ENCODE data around the gene PRB3.

The PRB3 gene

DNA sequence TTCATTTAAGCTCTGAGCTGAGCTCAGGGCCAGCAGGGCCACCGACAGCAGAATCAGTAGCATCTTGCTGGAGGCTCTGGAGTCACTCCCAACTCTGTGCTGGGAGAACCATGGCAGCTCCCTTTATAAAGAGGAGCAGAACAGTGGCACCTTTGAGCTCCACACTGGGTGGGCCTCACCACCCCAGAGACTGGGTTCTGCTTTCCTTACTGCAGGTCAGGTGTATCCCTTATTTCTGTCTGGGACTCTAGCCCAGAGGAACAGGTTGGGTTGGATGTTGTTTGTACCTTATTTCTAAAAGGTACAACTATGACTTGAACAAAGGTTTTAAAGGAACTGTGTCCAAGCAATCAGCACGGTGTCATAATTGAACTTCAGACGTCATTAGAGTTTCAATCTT, at the start of gene PRB3:
Gene PRB3 (minus strand): TSS at position 101 of the 400 bp plus-strand sequence. CDS start 38 bp downstream, at position 63.
- DNase-seq (ENCODE audit: low read depth in 2 of 3, low spot score in 2 of 3) = no peak

DNA sequence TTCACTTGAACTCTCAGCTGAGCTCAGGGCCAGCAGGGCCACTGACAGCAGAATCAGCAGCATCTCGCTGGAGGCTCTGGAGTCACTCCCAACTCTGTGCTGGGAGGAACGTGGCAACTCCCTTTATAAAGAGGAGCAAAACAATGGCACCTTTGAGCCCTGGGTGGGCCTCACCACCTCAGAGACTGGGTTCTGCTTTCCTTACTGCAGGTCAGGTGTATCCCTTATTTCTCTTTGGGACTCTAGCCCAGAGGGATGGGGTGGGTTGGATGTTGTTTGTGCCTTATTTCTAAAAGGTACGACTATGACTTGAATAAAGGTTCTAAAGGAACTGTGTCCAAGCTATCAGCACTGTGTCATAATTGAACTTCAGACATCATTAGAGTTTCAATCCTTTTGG, 40.8 kb upstream of the PRB3 start, which contains the start of gene PRB4:
Gene PRB4 (minus strand): TSS at position 101 of the 400 bp plus-strand sequence. CDS start 38 bp downstream, at position 63.
- DNase-seq (ENCODE audit: low read depth in 2 of 3, low spot score in 2 of 3) = no peak

DNA sequence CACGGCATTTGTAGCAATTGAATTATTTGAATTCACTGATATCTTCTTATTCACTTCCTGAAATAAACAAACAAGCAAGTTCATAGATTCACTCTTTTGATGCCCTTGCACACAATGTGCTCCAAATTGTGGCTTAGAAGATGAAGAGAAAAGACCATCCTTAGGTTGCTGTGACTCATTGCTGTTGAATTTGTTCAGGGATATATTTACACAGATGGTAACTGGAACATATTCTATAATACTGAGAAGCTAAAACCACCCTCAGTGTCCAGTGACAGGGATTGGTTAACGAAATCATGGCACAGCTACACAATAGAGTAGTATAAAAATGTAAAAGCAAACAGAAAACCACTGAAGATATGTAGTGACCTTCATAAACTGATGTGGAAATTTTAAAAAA, 37.6 kb upstream of the PRB3 start:
- no peak for DNase-seq (ENCODE audit: low read depth in 2 of 3, low spot score in 2 of 3)

DNA sequence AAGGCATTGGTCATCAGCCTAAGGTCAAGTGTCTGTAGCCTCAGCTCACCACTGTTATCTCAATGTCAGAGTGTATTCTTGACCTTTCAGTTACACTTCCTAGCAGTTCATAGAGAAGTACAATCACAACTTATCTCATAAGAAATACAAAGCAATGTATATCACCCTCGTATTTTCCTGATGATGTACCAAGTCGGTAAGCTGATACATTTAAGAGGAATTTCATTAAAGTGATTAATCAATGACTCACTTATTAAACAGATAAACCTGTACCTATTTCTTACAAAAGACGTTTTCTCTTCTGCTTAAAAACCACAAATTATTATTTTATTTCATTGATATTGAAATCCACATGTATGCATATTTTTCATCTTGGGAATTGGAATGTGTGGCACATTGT, 3.9 kb upstream of the PRB3 start:
- DNase-seq (ENCODE audit: low read depth in 2 of 3, low spot score in 2 of 3) = no peak

DNA sequence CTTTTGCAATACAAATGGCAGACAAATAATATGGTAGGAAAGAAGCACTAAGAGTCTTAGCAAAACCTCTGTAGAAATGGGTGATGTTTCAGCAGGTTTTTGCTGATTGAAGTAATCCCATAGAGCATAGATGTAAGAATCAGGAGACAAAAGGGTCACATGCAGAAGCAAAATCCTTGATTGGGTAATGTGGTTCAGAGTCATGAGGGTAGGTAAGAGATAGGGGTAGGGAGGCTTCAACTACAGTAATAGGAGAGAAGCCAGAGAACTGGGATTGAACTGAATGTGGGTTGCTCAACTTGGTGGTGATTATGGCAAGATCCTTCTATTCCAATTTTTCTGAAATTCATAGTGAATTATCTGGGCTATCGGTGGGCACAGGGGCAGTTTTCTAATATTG, 5.0 kb downstream of the PRB3 start:
- no peak for DNase-seq (ENCODE audit: low read depth in 2 of 3, low spot score in 2 of 3)

DNA sequence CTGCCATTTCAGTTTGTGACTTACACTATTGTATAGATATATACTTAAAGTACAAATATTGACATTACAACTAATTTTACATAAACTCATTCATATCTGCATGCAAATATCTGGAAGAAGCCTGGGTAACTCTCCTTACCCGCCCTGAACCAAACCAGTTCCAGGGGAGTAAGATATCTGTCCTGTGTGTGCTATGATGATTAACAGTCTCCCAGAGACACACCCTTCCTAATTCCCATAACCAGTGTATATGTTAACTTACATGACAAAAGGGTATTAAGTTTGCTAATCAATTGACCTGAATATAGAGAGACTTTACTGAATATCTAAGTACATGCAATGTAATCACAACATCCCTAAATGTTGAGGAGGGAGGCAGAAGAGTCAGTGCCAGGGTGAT, 23.0 kb downstream of the PRB3 start:
- DNase-seq (ENCODE audit: low read depth in 2 of 3, low spot score in 2 of 3) = no peak

DNA sequence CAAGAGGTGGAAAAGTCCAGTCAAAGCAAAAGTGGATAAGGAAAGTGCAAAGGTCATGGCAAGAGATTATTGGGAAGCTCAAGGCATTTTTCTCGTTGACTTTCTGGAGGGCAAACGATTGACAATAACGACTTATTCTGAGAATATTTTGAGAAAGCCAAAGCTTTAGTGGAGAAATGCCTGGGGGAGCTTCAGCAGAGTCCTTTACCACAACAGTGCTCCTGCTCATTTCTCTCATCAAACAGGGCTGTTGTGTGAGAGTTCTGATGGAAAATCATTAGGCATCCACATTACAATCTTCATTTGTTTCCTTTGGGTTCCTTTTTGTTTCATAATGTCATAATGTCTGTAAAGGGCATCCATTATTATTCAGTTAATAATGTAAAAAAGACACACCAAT, 26.9 kb downstream of the PRB3 start:
- no peak for DNase-seq (ENCODE audit: low read depth in 2 of 3, low spot score in 2 of 3)

DNA sequence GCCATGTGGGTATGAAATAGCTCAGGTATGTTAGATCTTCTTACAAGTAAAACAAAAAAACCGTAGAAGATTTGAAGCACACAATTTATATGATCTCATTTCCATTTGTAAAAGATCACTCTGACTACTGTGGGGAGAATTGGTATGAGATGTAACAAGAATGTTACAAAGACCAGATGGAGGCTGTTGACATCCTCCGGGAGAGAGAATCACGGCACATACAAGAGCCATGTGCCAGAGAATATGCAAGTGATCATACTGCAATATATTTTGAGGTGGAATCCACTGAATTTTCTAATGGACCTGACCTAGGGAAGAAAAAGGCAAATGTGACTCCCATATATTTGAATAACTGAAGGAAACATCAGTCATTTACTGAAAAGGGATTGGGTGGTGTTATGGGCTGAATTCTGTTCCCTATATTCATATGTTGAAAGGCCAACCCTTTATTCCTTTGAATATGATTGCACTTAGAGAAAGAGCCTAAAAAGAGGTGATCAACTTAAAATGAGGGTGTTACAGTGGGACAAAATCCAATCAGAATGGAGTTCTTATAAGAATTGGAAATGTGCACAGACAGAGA, 29.1 kb downstream of the PRB3 start:
- no peak for DNase-seq (ENCODE audit: low read depth in 2 of 3, low spot score in 2 of 3)

DNA sequence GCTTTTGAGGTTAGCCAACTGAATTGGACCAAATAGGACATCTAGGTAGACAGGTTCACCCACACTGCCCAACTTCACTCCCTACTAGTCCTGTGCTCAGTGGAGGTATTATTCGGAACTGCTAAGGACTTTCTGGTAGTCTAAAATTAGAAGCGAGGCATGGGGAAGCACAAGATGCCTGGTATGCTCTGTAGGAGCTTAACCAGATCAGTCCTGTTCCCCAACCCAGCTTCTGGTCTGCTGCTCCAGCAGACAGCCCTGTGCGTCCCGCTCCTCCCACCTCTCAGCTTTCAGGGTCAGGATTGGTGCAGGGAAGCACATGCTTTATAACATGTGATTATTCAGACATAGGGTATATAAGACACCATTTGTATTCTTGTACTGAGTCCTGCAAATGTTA, 31.2 kb downstream of the PRB3 start:
- DNase-seq (ENCODE audit: low read depth in 2 of 3, low spot score in 2 of 3) = no peak

DNA sequence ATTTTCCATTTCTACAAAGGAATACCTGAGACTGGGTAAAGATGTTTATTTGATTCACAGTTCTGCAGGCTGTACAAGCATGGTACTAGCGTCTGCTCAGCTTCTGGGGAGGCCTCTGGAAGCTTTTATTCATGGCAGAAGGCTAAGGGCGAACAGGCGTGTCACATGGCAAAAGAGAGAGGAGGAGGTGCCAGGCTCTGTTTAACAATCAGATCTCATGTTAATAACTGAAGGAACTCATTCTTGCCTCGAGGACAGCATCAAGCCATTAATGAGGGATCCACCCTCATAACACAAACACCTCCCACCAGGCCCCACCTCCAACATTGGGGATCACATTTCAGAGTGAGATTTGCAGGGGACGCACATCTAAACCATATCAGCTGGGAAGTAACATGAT, 36.0 kb downstream of the PRB3 start:
- DNase-seq (ENCODE audit: low read depth in 2 of 3, low spot score in 2 of 3) = no peak

DNA sequence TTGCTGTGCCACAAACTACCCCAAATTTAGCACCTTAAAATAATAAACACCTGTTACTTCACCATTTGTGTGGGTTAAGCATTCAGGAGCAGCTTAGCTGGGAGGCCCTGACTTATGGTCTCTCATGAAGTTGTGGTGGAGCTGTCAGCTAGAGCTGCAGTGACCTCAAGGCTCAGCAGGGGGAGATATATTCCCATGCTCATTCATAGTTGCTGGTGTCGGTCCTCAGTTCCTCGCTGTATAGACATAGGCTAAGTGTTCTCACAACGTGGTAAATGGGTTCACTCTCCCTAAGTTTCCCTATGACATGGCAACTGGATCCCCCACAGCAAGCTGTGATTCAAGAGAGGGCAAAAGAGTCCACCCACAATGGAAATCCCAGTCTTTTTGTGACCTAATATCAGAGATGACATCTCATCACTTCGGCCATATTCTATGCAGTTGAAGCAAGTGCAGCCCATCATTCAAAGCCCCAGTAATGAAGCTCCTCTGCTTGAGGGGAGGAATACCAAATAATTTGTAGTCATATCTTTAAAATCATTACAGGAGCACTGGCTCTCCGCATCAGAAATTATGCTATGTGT, 41.1 kb downstream of the PRB3 start:
- no peak for DNase-seq (ENCODE audit: low read depth in 2 of 3, low spot score in 2 of 3)

DNA sequence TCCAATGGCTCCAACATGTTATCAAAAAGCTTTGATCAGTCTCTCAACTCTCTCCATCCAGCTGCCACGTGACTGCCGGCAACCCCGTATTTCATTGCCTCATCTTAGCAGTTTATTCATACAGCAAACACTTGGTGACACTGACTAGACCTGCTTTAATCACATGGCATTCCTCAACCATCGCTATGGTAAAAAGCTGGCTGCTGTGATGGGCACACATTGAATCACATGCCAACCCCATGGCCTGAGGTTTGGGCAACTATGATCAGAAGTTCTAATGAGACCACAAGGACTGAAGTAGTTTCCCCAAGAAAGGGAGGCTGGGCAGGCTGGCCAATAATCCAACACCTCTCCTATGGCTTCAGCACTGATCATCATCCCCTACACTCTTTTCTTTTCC, 42.1 kb downstream of the PRB3 start:
- DNase-seq (ENCODE audit: low read depth in 2 of 3, low spot score in 2 of 3) = no peak
